ENCODE data around the gene TOX3. TPM values are rescaled to one million over a fixed set of nuclear protein-coding genes. Genes with fewer than 3 reads are reported as not detected.
A peak's percentile ranks its signal among the peaks of the same experiment; 100 is the strongest.

Gene TOX3
- total and polyA plus RNA-seq, 2 of the 13 experiments (the other 11 are each of a cell fraction or from before 2014, with no cell fraction given): 14.5 to 98.6 TPM

DNA sequence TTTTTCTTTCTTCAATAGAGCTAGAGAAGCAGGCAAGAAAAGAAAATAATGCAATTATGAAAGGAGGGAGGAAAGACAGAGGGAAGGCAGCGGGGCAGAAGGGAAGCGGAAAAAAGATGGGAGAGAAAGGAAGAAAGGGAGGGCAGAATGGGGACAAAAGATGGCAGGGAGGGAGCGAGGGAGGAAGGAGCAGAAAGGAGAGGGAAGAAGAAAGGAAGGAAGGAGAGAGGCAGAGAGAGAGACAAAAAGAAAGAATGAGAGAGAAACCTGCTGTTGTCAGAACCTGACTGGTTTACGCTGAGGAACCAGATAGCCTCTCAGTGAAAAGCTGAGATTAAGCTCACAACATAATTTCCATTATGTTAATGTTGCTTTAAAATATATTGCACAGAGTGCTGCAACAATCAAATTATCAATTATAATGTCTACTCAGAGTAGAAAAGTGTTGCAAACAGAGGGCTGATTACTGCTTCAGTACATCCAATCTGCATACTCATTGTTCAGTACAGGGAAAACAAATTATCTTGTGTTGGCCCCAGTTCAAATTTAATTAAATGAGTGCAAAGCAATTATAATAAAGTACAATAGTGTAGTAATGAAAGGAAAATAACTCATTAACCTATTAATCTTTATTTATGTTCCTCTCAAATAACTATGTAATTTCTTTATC is 32.0 kb upstream of the TOX3 start (continued):
- TF ChIP-seq, protein P1, sequence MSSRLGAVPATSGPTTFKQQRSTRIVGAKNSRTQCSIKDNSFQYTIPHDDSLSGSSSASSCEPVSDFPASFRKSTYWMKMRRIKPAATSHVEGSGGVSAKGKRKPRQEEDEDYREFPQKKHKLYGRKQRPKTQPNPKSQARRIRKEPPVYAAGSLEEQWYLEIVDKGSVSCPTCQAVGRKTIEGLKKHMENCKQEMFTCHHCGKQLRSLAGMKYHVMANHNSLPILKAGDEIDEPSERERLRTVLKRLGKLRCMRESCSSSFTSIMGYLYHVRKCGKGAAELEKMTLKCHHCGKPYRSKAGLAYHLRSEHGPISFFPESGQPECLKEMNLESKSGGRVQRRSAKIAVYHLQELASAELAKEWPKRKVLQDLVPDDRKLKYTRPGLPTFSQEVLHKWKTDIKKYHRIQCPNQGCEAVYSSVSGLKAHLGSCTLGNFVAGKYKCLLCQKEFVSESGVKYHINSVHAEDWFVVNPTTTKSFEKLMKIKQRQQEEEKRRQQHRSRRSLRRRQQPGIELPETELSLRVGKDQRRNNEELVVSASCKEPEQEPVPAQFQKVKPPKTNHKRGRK (CRISPR knock-in tag; IDR thresholded peaks at IDR 0.05): peak; percentile 94

DNA sequence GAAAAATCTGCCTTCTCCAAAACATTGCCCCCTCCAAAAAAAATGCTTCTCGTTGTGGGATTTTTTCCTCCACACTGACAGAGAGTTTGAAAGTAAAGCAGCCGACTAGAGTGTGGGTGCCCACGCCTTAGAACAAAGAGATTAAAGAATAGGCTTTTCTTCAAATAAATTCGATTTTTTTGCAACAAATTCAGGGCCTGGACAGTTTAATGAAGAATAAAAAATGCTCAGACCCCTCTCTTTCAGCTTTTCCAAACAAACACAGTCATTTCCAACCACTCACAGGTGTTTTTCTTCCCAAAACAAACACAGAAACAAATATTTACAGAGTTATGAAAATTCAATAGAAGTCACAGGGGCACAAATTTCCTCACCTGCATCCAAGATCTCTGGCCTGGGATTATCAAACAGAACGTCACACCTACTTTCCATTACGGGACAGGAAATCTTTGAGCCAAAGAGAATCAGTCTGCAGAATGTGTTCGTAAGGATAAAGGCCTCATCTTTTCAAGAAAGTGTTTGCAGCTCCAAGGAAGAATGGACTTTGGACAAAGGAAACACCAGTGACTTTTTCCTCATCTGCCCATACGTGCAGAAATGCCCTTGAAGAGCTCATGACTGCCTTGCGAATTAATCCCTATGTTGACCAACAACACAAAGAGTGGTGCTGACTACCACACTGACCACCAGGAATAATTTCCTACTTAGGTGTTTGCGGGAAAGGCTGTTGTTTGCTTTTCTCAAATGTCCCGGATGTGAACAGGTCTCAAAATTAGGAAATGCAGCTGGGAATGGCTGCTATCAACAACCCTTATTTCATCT is 31.3 kb upstream of the TOX3 start:
- peaks cover 92% of the 10 kb centered on the region for H3K4me1 ChIP-seq (ENCODE audit: insufficient read depth, low read length)
- peak; percentile 82 for DNase-seq (ENCODE audit: low spot score)
- POLR2A ChIA-PET: interaction anchor here (0.7 to 3.4 kb wide), 17 partner anchors 13 to 477 kb away, joined by 3 to 57 read pairs (median 8); partner anchors contain the start of genes CHD9 and TOX3
- peak overlapping the region; percentile 56 for H3K4me2 ChIP-seq (ENCODE audit: low read depth, low read length)
- no peak overlapping the region for H2AFZ ChIP-seq (ENCODE audit: low read length)
- no peaks in the 10 kb centered on the region for H3K9me3 ChIP-seq (ENCODE audit: low read length)
- H3K79me2 ChIP-seq (ENCODE audit: insufficient read depth, low read length): no peaks in the 10 kb centered on the region
- peak overlapping the region; percentile 41; the same call in 1 of the 2 replicates for H3K9ac ChIP-seq (ENCODE audit: insufficient read depth, low read depth, low read length)
- H3K36me3 ChIP-seq (replicated peaks in 1 of 2; ENCODE audit: control insufficient read depth in 1 of 2, insufficient read depth in 2 of 2, low read length in 2 of 2): no peaks in the 10 kb centered on the region
- BruUV-seq (replicated peaks): no TSS peak
- no peaks in the 10 kb centered on the region for H3K27me3 ChIP-seq (ENCODE audit: control insufficient read depth in 1 of 2, insufficient read depth in 2 of 2, low read length in 2 of 2)
- CTCF ChIA-PET (ENCODE audit: low intra/inter-chr PET ratio, low total read pairs): no interaction called here
- in situ Hi-C loops (cut with HindIII; ENCODE audit: extremely low pct_ligation_motif_present, low pct_unique_long_range_greater_than_20kb) (no loop called here), intact Hi-C loops (cut with micrococcal nuclease; ENCODE audit: unreplicated experiment) (loop anchor here (2.0 kb wide), 1 partner anchor 387 kb away; no protein-coding TSS in a partner anchor)
- 5% methylated on average over 11 of the region's 11 CpGs for WGBS (ENCODE audit: low lambda C conversion rate)
- no peaks in the 10 kb centered on the region for H4K20me1 ChIP-seq (ENCODE audit: insufficient read depth, low read length)
- FAIRE-seq: peak; percentile 68
- peak; percentile 63 for ATAC-seq
- peak overlapping the region in 2 of 3 experiments; percentile 0 to 19; a peak in 4 of 6 replicates for H3K4me3 ChIP-seq (replicated peaks in 1 of 3; ENCODE audit: insufficient read depth in 1 of 3, low read depth in 2 of 3, low read length in 3 of 3)
- H3K27ac ChIP-seq (ENCODE audit: extremely low read length, insufficient read depth, low read length): peak overlapping the region; percentile 55
- TF ChIP-seq, protein P2, sequence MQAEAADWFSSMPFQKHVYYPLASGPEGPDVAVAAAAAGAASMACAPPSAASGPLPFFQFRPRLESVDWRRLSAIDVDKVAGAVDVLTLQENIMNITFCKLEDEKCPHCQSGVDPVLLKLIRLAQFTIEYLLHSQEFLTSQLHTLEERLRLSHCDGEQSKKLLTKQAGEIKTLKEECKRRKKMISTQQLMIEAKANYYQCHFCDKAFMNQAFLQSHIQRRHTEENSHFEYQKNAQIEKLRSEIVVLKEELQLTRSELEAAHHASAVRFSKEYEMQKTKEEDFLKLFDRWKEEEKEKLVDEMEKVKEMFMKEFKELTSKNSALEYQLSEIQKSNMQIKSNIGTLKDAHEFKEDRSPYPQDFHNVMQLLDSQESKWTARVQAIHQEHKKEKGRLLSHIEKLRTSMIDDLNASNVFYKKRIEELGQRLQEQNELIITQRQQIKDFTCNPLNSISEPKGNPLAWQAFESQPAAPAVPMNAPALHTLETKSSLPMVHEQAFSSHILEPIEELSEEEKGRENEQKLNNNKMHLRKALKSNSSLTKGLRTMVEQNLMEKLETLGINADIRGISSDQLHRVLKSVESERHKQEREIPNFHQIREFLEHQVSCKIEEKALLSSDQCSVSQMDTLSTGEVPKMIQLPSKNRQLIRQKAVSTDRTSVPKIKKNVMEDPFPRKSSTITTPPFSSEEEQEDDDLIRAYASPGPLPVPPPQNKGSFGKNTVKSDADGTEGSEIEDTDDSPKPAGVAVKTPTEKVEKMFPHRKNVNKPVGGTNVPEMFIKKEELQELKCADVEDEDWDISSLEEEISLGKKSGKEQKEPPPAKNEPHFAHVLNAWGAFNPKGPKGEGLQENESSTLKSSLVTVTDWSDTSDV (CRISPR knock-in tag; IDR thresholded peaks at IDR 0.05): no peak
- TF ChIP-seq, protein P3, sequence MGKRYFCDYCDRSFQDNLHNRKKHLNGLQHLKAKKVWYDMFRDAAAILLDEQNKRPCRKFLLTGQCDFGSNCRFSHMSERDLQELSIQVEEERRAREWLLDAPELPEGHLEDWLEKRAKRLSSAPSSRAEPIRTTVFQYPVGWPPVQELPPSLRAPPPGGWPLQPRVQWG (CRISPR knock-in tag; IDR thresholded peaks at IDR 0.05; ENCODE audit: borderline replicate concordance, low read depth): no peak
- TF ChIP-seq ZFP36L2 (CRISPR knock-in tag; IDR thresholded peaks at IDR 0.05) (no peak), ZNF136 (CRISPR knock-in tag; IDR thresholded peaks at IDR 0.05; ENCODE audit: low read depth) (no peak), SMYD3 (CRISPR knock-in tag; IDR thresholded peaks at IDR 0.05) (0 out of 2 replicates have a peak, but pooled peaks have one; percentile 24), KLF13 (CRISPR knock-in tag; IDR thresholded peaks at IDR 0.05) (no peak), ATM (IDR thresholded peaks at IDR 0.05; ENCODE audit: borderline replicate concordance) (no peak), SOX5 (CRISPR knock-in tag; IDR thresholded peaks at IDR 0.05; ENCODE audit: borderline replicate concordance) (peak; percentile 72; the same call in 1 of the 2 replicates), RFX5 (IDR thresholded peaks at IDR 0.05; ENCODE audit: low read depth, low read length) (no peak), SNAPC2 (CRISPR knock-in tag; IDR thresholded peaks at IDR 0.05) (no peak), FOXM1 (CRISPR knock-in tag; IDR thresholded peaks at IDR 0.05) (no peak), ATRX (CRISPR knock-in tag; IDR thresholded peaks at IDR 0.05; ENCODE audit: borderline replicate concordance) (no peak), ZNF17 (CRISPR knock-in tag; IDR thresholded peaks at IDR 0.05) (no peak), NCOA2 (CRISPR knock-in tag; IDR thresholded peaks at IDR 0.05) (peak; percentile 81)
- TF ChIP-seq, protein P4, sequence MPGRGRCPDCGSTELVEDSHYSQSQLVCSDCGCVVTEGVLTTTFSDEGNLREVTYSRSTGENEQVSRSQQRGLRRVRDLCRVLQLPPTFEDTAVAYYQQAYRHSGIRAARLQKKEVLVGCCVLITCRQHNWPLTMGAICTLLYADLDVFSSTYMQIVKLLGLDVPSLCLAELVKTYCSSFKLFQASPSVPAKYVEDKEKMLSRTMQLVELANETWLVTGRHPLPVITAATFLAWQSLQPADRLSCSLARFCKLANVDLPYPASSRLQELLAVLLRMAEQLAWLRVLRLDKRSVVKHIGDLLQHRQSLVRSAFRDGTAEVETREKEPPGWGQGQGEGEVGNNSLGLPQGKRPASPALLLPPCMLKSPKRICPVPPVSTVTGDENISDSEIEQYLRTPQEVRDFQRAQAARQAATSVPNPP (CRISPR knock-in tag; IDR thresholded peaks at IDR 0.05): no peak
